HEK293T (cell line): ENCODE measurements around the gene TYSND1.

Experiments used
- CTCF ChIA-PET: fragments of 350-600 bp; formaldehyde crosslinking; extraction: SDS; loops from one replicate; lab custom pipeline; 2021; ENCODE audit warnings: antibody characterized with exemption, inconsistent platforms; lab: Yijun Ruan, JAX
- POLR2A ChIA-PET: fragments of 350-600 bp; formaldehyde crosslinking; extraction: SDS; loops from one replicate; lab custom pipeline; 2020; ENCODE audit warnings: antibody characterized with exemption, inconsistent platforms; lab: Yijun Ruan, JAX
- DNase-seq: peaks from one replicate; pipeline ENCODE4 v3.0.0; 2012; ENCODE audit warnings: mixed read lengths; ENCODE audit errors: extremely low spot score
- ARNT ChIP-seq: fragments of 450-650 bp; IDR thresholded peaks from 2 replicates; pipeline ENCODE4 v1.6.1; 2017; ENCODE audit warnings: mild to moderate bottlenecking
- BHLHE40 ChIP-seq: fragments of 450-650 bp; IDR thresholded peaks from 2 replicates; pipeline ENCODE4 v1.6.1; 2016; ENCODE audit warnings: mild to moderate bottlenecking, moderate library complexity, borderline replicate concordance
- CTBP1 ChIP-seq: fragments of 450-650 bp; IDR thresholded peaks from 2 replicates; pipeline ENCODE4 v1.6.1; 2016; ENCODE audit warnings: borderline replicate concordance
- ELF4 ChIP-seq: fragments of 450-650 bp; IDR thresholded peaks from 2 replicates; pipeline ENCODE4 v1.6.1; 2017; ENCODE audit warnings: antibody characterized with exemption
- FOXA1 ChIP-seq: fragments of 450-650 bp; IDR thresholded peaks from 2 replicates; pipeline ENCODE4 v1.6.1; 2016; ENCODE audit warnings: mild to moderate bottlenecking
- FOXK2 ChIP-seq: fragments of 450-650 bp; IDR thresholded peaks from 2 replicates; pipeline ENCODE4 v1.6.1; 2016; ENCODE audit warnings: mild to moderate bottlenecking
- FOXM1 ChIP-seq: fragments of 450-650 bp; IDR thresholded peaks from 2 replicates; pipeline ENCODE4 v1.6.1; 2017; ENCODE audit warnings: mild to moderate bottlenecking, borderline replicate concordance
- HDGF ChIP-seq: fragments of 450-650 bp; IDR thresholded peaks from 2 replicates; pipeline ENCODE4 v1.6.1; 2017; ENCODE audit warnings: antibody characterized with exemption, borderline replicate concordance
- L3MBTL2 ChIP-seq: fragments of 450-650 bp; conservative IDR thresholded peaks from 2 replicates; pipeline ENCODE4 v1.6.1; 2016; ENCODE audit warnings: mild to moderate bottlenecking
- LEF1 ChIP-seq: fragments of 450-650 bp; IDR thresholded peaks from 2 replicates; pipeline ENCODE4 v1.6.1; 2017; ENCODE audit warnings: mild to moderate bottlenecking, borderline replicate concordance
- NFRKB ChIP-seq: fragments of 450-650 bp; IDR thresholded peaks from 2 replicates; pipeline ENCODE4 v1.6.1; 2016; ENCODE audit warnings: mild to moderate bottlenecking, moderate library complexity
- SP1 ChIP-seq: fragments of 450-650 bp; IDR thresholded peaks from 2 replicates; pipeline ENCODE4 v1.6.1; 2017
- SUZ12 ChIP-seq: fragments of 450-650 bp; IDR thresholded peaks from 2 replicates; pipeline ENCODE4 v1.6.1; 2016; ENCODE audit warnings: mild to moderate bottlenecking
- TARDBP ChIP-seq: fragments of 450-650 bp; IDR thresholded peaks from 2 replicates; pipeline ENCODE4 v1.6.1; 2016
- ZNF384 ChIP-seq: fragments of 450-650 bp; IDR thresholded peaks from 2 replicates; pipeline ENCODE4 v1.6.1; 2016
- TF ChIP-seq, protein P1 (sequence below): fragments of 450-650 bp; IDR thresholded peaks from 2 replicates; pipeline ENCODE4 v1.6.1; 2016

TYSND1 gene

DNA sequence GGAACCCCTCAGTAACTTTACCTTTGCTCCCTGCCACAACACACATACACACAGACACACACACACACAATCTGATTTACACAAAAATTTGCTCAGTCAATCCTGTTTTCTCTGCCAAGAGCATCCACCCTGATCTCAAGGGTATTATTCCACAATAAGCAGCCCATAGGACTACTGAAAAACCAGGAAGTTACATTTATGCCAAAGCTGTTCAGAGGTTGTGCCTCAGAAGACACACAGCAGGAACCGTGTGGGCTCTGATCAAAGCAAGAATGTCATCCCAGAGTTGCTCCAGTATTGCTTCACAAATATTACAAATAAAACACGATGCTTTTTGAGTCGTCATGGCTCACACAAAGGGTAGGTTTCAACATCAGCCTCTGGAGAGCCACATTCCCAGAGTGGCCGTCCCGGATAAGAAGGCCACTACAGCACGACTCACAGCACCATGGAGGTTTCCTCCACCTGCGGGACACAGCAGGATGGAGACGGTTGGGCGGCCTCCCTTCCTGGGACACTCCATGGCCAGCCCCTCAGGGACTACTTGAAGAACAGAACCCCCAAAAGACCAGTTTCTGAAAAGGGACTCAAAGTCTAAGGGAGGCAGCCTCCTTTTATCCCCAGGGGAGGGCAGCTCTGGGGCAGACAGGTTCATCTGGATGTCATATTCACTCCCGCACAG lies 15.5 kb downstream of the TYSND1 start:
- CTCF ChIA-PET, result interaction anchor here (1.7 kb wide), 1 partner anchor 15 kb away, joined by 6 read pairs; no protein-coding TSS in a partner anchor
- TF ChIP-seq FOXM1 (no peak), SP1 (no peak), FOXK2 (no peak), L3MBTL2 (no peak), SUZ12 (no peak)
- POLR2A ChIA-PET, result no interaction called here
- no peak for DNase-seq

DNA sequence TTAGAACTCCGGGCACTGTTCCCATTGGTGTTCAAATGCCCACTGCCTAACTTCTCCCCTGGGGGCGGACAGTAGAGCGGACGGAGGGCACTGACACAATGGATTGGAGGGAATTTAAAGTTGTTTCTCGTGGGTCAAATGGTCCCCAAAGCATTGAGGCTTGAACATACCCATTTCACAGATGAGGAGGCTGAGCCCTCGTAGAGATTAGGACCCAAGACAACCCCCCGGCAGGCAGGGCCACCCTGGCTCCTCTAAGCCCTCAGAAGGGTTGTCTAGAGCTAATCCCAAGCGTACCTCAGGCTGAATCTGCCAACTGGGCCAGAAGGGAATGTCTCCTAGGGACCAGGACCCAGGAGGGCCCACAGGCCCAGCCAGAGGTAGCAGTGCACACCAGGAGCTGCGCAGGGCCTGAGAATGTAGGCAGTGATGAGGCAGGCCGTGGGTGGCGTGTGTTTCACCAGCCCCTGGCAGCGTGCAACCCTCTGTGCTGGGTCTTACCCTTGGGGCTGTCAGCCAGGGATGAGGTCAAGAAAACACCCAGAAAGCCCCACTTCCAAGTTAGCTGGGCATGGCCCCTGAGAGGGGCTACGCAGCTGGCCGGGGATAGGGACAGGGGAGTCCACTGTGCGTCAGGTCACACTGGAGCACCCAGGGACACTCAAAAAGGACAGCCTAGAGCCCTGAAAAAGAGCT lies 19.7 kb downstream of the TYSND1 start:
- TF ChIP-seq ARNT, result no peak
- no peak for TF ChIP-seq CTBP1
- no peak for TF ChIP-seq L3MBTL2
- no peak for TF ChIP-seq ZNF384
- no peak for TF ChIP-seq HDGF
- TF ChIP-seq NFRKB, result no peak
- no peak for TF ChIP-seq LEF1
- no peak for TF ChIP-seq FOXM1
- no peak for TF ChIP-seq SP1
- TF ChIP-seq TARDBP, result no peak
- TF ChIP-seq, protein P1, sequence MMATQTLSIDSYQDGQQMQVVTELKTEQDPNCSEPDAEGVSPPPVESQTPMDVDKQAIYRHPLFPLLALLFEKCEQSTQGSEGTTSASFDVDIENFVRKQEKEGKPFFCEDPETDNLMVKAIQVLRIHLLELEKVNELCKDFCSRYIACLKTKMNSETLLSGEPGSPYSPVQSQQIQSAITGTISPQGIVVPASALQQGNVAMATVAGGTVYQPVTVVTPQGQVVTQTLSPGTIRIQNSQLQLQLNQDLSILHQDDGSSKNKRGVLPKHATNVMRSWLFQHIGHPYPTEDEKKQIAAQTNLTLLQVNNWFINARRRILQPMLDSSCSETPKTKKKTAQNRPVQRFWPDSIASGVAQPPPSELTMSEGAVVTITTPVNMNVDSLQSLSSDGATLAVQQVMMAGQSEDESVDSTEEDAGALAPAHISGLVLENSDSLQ, result no peak
- TF ChIP-seq ELF4, result no peak
- DNase-seq, result no peak
- ChIA-PET POLR2A (interaction anchor here (1.2 kb wide), 2 partner anchors 19 to 20 kb away, joined by 3 to 7 read pairs; partner anchors contain the start of gene TYSND1), CTCF (interaction anchor here (1.4 to 1.8 kb wide), 2 partner anchors 10 to 11 kb away, joined by 5 to 6 read pairs; no protein-coding TSS in a partner anchor)

DNA sequence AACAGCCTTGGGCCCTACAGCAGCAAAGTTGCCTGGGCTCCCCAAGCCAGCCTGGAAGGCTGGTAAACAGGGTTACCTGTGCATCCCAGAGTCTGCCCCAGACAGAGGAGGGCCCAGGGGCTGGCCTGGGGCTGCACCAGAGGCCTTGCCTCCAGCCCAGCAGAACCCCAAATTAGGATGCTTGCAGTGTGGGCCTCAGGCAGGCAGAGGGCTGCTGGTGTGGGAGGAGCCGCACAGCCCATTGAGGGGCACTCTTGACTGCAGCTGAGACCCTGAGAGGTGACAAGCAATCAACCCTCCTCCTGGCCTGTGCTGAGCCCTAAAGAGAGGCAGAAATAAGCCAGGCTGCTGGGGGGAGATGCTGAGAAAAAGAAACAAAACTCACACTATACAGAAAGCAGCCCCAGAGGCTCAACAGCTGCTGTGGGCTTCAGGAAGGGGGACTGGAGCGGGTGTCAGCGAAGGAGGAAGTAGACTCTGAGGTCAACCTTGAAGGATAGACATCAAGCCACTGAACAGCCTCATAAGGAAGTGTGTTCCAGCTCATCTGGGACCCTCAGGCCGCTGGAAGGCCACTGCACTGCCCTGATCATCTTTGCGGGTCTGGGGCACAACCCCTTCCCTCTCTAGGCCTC lies 20.5 kb downstream of the TYSND1 start:
- CTCF ChIA-PET, result interaction anchor here (1.4 to 1.8 kb wide), 2 partner anchors 9 to 11 kb away, joined by 5 to 6 read pairs; no protein-coding TSS in a partner anchor
- DNase-seq, result no peak
- TF ChIP-seq SUZ12, result no peak
- TF ChIP-seq BHLHE40, result no peak
- no peak for TF ChIP-seq ARNT
- no peak for TF ChIP-seq ELF4
- no peak for TF ChIP-seq SP1
- no peak for TF ChIP-seq HDGF
- TF ChIP-seq NFRKB, result no peak
- no peak for TF ChIP-seq CTBP1
- TF ChIP-seq, protein P1, result no peak
- TF ChIP-seq FOXK2, result no peak
- no peak for TF ChIP-seq ZNF384
- TF ChIP-seq LEF1, result no peak
- TF ChIP-seq FOXA1, result no peak
- no peak for TF ChIP-seq FOXM1
- no peak for TF ChIP-seq TARDBP
- no peak for TF ChIP-seq L3MBTL2
- POLR2A ChIA-PET, result interaction anchor here (1.2 kb wide), 1 partner anchor 20 kb away, joined by 7 read pairs; the partner anchor contains the start of gene TYSND1

DNA sequence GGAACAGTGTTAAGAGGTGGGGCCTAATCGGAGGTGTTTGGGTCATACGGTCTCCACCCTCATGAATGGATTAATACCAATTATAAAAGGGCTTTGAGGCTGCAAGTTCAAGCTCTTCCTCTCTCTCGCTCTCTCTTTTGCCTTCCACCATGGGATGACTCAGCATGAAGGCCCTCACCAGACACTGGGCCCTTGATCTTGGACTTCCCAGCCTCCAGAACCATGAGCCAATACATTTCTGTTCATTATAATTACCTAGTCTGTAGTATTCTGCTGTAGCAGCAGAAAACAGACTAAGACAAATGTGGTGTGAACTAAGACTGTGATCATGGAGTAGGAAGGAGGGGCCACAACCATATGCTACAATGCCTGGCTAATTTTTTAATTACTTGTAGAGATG lies 21.6 kb downstream of the TYSND1 start:
- TF ChIP-seq ELF4, result no peak
- TF ChIP-seq SUZ12, result no peak
- TF ChIP-seq, protein P1, result no peak
- no peak for TF ChIP-seq CTBP1
- no peak for TF ChIP-seq ZNF384
- TF ChIP-seq TARDBP, result no peak
- TF ChIP-seq ARNT, result no peak
- DNase-seq, result no peak
- ChIA-PET CTCF (no interaction called here), POLR2A (no interaction called here)

DNA sequence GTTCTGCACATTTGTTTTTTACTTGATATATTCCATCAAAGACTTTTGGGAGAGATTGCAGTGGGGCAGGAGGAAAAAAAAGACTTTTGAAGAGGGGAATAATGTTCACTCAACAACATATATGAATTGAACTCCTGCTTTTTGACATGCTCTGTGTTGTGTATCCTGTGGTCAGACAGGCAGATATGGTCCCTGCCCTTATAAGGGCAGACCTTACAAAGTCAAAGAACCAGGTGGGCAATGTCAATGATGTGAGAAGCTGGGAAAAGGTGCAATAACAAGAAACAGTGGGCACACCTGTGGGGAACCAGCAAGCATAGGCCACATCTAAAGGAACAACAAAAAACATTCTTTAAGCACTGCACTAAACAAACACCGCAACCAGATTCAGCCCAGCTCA lies 22.1 kb downstream of the TYSND1 start:
- no peak for DNase-seq
- ChIA-PET POLR2A (no interaction called here), CTCF (no interaction called here)
- no peak for TF ChIP-seq ZNF384
- TF ChIP-seq FOXA1, result no peak
- no peak for TF ChIP-seq TARDBP
- TF ChIP-seq, protein P1, result no peak
- no peak for TF ChIP-seq HDGF
- TF ChIP-seq FOXK2, result no peak
- TF ChIP-seq L3MBTL2, result no peak
- TF ChIP-seq SUZ12, result no peak
- no peak for TF ChIP-seq LEF1
- TF ChIP-seq SP1, result no peak
